NCI-H345 (cell line): ENCODE measurements around the gene NBDY.
"Not testable (repeated sequence)": the region's sequence is repeated elsewhere in the genome, so short reads cannot be mapped to it uniquely, and the experiment has no call there.

Experiments used
- DNase-seq: peaks from one replicate; lab custom pipeline; 2025; lab: John Stamatoyannopoulos, UW

Gene NBDY

DNA sequence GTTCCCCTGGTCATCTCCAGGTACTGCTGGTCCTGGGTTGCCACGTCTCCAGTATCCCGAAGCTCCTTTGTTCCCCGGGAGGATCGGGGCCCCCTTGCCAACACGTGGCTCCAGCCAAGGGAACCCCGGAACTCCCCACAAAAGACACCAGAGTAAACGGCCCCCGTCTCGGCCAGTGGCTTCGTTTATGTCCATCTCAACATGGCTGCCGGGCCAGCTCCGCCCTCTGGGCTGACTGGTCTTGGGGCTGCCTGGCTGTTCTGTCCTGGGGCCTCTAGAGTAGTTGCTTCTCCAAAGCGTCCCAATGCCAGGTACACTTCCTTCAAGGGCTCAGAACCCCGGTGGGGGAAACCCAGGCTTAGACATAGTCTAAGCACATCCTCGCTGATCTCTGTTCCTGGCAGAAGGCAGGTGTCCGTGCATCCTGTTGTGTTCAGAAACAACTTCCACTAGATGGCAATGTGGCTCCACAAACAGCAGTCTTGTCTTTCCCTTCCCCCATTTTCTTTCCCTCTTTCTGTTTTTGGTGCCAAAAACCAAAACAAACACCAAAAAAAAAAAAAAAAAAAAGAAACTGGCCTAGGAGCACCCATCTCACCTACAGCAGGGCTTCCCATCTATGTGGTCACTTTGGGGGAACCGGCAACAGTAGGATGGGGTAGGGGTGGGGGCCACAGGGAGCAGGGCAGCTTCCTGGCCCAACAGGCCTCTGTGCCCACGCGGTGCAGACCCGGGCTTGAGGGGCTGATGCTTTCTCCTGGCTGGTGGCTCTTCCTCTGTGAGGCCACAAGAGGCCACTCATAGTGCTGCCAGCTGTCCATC lies 35.3 kb downstream of the NBDY start:
- no peak for DNase-seq

DNA sequence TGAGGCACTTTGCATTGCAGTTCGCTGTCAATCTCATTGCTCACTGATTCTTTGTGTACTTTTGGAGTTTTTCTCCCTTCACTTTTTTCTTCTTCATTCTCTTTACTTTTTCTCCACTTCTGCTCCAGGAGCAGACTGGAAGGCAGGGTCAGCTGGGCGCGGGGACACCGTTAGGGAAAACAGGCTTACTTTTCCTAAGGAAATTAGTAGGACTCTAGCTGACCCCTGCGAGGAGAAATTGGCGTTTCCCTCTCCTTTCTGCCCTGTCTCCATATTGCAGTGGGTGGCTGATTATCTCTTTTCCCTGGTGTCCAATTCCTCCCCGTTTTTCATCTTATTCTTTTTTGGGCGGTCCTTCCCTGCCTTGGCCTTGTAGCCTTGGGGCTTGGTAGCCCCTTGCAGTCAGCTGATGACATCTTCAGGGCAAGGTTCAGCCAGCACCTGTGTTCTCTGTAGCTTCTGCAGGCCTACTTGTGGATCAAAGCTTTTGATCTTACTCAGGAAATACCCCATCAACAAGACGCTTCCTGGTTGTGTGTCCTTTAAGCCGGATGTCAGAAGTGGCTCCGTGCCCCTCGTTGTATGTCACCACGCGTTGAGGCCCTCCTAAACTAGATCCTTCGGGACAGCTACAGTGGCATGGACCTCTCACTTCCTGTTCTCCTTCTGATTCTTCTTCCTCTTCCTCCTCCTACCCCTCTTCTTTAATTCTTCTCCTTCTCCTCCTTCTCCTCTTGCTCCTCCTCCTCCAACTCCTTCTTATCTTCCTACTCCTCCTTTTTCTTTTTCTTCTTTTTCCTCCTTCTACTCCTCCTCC lies 36.1 kb downstream of the NBDY start:
- no peak for DNase-seq

DNA sequence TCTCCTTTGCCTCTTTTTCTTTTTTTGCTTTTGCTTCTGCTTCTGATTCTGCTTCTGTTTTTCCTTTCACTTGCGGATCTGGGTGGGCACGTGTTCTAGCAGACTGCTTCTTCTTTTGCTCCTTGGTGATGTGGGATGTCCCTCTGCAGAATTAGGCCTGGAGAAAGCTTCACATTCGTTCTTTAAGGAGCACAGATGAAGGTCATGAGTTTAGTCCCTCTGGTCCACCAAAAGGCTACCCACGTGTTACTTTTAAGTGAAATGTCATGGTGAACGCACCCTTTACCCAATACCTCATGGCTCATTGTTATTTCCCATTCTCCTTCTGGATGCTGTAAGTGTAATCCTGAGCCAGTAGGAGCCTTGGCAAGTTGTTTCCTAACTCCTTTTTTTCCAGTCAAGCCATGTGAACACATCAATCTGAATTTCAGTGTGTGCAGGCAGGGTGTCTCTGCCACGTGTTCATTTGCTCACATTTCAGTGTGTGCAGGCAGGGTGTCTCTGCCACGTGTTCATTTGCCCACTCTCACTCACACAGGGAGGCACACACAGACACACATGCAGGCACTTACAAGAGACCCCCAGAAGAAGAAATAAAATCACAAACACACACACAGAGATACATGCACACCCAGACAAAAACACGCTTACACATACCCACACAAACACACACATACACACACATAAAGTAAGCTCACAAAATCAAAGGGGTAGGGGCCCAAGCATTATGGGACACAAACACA lies 36.9 kb downstream of the NBDY start:
- DNase-seq = no peak

DNA sequence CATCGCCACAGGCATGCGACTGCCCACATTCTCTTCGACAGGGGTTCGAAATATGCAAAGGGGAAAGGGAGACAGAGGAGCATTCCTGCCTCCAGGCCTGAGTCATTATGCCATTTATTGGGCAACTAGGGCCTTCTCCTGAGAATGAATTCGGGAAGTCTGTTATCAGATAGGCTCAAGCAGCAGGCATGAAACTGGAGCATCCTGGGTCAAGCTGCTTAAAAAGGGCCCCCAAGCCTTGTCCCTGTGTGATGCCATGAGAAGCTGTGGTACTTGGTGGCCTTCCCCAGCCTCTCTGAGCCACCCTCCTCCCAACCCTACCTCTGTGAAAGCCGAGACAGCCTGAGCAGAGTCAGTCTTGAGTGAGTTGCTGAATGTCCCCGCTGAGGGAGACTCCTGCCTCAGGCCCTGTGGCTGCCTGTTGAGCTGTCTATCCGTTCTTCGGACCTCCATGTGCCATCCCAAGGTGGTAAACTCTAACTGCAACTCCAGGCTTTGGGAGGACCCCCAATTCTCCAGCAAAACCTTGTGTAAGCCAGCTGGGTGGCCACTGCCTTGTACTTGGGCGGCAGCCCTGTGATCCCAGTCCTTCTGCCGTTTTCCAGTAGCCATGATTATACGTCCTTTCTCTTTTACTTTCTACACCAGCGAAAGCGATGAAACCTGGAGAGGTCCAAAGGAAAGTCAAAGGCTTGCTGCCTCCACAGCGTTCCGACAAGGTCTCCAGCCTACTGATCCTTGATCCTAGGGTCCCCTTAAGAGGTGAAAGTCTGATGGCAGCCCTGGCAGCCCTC lies 37.7 kb downstream of the NBDY start:
- DNase-seq = no peak

DNA sequence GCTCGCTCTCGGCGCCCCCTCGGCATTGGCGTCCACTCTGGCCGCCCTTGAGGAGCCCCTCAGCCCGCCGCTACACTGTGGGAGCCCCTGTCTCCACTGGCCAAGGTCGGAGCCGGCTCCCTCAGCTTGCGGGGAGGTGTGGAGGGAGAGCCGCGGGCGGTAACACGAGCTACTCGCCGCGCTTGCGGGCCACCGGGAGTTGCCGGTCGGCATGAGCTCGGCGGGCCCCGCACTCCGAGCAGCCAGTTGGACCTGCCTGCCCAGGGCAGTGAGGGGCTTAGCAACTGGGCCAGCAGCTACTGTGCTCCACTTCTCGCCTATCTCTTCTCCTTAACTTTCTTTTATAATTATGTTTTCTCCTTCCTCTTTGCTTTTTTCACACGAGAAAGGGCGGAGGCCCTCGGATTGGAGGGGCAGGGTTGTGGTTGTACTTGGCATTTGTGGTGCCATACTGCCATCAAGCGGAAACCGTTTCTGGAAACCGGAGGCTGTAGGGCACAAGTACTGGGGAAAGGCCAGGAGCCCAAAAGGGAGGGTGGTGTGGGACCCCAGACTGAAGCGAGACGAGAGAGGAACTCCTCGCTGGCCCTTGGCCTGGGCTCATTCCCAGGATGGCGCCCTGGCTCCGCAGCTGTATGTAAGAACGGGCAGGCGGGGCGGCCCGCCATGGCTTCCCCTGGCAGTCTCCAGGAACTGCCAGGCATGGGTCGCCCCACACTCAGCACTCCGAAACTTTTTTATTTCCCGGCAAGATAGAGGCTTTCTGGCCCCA lies 38.5 kb downstream of the NBDY start:
- DNase-seq = not testable (repeated sequence)

DNA sequence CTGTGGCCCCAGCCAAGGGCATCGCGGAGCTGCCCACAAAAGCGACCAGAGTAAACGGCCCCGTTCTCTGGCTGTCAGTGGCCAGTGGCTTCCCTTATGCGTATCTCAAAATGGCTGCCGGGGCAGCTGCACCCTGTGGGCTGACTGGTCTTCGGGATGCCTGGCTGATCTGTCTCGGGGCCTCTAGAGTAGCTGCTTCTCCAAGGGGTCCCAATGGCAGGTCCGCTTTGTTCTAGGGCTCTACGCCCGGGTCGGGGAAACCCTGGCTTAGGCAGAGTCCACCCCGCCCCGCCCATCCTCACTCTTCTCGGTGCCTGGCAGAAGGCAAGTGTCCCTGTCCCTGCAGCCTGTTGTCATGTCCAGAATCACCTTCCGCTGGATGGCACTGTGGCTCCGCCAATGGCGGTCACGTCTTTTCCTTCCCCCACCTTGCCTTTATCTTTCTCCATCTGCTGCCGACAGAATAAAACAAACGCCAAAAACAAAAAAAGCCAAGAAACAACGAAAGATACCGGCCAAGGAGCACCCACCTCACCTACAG lies 39.1 kb downstream of the NBDY start:
- not testable (repeated sequence) for DNase-seq

DNA sequence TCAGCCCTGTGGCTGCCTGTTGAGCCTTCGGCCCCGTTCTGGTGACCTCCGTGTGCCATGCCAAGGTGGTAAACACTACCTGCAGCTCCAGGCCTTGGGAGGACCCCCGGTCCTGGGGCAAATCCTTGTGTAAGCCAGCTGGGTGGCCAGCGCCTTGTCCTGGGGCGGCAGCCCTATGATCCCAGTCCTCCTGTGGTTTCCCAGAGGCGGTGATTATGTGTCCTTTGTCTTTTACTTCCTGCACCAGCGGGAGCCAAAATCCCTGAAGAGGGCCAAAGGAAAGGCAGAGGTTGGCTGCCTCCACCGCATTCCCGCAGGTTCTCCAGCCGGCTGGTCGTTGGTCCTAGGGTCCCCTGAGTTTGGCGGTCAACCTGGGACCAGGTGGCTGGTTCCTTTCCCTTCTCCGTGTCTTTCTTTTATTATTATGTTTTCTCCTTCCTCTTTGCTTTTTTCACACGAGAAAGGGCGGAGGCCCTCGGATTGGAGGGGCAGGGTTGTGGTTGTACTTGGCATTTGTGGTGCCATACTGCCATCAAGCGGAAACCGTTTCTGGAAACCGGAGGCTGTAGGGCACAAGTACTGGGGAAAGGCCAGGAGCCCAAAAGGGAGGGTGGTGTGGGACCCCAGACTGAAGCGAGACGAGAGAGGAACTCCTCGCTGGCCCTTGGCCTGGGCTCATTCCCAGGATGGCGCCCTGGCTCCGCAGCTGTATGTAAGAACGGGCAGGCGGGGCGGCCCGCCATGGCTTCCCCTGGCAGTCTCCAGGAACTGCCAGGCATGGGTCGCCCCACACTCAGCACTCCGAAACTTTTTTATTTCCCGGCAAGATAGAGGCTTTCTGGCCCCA lies 43.9 kb downstream of the NBDY start:
- not testable (repeated sequence) for DNase-seq

DNA sequence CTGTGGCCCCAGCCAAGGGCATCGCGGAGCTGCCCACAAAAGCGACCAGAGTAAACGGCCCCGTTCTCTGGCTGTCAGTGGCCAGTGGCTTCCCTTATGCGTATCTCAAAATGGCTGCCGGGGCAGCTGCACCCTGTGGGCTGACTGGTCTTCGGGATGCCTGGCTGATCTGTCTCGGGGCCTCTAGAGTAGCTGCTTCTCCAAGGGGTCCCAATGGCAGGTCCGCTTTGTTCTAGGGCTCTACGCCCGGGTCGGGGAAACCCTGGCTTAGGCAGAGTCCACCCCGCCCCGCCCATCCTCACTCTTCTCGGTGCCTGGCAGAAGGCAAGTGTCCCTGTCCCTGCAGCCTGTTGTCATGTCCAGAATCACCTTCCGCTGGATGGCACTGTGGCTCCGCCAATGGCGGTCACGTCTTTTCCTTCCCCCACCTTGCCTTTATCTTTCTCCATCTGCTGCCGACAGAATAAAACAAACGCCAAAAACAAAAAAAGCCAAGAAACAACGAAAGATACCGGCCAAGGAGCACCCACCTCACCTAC lies 44.5 kb downstream of the NBDY start:
- DNase-seq = not testable (repeated sequence)

DNA sequence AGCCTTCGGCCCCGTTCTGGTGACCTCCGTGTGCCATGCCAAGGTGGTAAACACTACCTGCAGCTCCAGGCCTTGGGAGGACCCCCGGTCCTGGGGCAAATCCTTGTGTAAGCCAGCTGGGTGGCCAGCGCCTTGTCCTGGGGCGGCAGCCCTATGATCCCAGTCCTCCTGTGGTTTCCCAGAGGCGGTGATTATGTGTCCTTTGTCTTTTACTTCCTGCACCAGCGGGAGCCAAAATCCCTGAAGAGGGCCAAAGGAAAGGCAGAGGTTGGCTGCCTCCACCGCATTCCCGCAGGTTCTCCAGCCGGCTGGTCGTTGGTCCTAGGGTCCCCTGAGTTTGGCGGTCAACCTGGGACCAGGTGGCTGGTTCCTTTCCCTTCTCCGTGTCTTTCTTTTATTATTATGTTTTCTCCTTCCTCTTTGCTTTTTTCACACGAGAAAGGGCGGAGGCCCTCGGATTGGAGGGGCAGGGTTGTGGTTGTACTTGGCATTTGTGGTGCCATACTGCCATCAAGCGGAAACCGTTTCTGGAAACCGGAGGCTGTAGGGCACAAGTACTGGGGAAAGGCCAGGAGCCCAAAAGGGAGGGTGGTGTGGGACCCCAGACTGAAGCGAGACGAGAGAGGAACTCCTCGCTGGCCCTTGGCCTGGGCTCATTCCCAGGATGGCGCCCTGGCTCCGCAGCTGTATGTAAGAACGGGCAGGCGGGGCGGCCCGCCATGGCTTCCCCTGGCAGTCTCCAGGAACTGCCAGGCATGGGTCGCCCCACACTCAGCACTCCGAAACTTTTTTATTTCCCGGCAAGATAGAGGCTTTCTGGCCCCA lies 49.3 kb downstream of the NBDY start:
- DNase-seq = not testable (repeated sequence)

DNA sequence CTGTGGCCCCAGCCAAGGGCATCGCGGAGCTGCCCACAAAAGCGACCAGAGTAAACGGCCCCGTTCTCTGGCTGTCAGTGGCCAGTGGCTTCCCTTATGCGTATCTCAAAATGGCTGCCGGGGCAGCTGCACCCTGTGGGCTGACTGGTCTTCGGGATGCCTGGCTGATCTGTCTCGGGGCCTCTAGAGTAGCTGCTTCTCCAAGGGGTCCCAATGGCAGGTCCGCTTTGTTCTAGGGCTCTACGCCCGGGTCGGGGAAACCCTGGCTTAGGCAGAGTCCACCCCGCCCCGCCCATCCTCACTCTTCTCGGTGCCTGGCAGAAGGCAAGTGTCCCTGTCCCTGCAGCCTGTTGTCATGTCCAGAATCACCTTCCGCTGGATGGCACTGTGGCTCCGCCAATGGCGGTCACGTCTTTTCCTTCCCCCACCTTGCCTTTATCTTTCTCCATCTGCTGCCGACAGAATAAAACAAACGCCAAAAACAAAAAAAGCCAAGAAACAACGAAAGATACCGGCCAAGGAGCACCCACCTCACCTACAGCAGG lies 50.0 kb downstream of the NBDY start:
- not testable (repeated sequence) for DNase-seq

DNA sequence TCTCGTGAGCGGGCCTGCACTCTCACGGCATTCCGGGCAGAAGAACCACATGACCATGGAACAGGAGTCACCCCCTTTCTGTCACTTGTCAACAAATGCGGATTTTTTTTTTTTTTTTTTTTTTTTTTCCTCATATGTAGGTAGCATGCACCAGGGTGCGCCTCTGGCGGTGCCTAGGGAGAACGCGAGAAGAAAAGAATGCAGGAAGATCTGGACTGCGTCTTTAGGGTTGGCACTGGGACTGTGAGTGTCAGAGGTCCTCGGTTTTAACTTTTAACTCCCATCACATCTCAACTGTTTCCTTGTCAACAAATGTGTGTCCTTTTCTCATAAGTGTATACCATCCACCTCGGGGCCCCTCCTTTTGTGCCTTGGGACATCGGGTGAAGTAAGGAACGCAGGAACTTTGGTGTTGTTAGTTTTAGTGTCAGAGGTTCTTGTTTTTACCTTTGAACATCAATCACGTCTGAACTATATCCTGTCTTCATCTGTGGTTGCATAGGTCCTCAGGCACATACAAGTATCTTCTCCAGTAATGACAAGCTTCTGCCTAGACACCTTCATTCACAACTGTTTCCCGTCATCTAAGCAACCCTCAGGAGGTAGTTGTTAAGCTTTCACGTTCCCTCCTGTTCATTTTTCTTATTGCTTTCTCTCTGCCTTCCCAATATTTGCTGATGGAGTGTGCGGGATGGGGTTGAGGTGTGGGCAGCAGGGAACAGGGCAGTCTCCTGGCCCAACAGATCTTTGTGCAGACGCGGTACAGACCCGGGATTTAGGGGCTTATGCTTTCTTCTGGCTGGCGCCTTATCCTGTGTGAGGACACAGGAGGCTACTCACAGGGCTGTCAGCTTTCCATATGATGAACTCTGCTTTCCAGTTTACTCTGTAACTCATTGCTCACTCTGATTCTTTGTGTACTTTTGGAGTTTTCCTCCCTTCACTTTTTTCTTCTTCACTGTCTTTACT lies 51.9 kb downstream of the NBDY start:
- not testable (repeated sequence) for DNase-seq

DNA sequence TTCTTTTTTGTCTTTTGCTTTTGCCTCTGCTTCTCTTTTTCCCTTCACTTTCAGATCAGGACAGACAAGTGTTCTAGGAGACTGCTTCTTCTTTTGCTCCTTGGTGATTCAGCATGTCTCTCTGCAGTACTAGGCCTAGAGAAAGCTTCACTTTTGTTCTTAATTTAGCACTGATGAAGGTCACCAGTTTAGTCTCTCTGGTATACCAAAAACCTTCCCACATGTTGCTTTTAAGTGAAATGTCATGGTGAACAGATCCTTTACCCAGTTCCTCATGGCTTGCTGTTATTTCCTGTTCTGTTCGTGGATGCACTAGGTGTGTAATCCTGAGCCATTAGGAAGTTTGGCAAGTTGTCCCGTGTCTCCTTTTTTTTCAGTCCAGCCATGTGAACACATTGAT lies 53.3 kb downstream of the NBDY start:
- no peak for DNase-seq

DNA sequence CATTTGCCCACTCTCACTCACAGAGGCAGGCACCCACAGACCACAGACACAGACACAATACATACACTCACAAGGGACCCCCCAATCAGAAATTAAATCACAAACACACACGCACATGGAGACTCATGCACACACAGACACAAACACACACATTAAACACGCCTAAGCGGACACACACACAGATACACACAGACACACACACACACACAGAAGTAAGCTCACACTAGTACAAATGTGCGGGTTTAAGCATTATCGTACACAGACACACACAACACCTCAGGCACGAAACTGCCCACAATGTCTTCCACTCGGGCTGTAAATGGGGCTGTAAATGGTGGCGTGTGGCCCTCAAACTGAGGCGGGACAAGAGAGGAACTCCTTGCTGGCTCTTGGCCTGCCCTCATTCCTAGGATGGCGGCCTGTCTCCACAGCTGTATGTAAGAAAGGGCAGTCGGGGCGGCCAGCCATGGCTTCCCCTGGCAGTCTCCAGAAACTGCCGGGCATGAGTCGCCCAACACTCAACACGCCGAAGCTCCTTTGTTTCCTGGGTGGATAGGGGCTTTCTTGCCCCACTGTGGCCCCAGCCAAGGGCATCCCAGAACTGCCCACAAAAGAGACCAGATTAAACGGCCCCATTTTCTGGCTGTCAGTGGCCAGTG lies 53.9 kb downstream of the NBDY start:
- no peak for DNase-seq

DNA sequence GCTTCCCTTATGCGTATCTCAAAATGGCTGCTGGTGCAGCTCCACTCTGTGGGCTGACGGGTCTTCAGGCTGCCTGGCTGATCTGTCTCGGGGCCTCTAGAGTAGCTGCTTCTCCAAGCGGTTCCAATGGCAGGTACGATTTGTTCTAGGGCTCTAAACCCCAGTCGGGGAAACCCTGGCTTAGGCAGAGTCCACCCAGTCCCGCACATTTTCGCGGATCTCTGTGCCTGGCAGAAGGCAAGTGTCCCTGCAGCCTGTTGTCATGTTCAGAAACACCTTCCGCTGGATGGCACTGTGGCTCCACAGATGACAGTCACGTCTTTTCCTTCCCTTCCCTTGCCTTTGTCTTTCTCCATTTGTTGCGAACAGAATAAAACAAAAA lies 54.4 kb downstream of the NBDY start:
- no peak for DNase-seq

DNA sequence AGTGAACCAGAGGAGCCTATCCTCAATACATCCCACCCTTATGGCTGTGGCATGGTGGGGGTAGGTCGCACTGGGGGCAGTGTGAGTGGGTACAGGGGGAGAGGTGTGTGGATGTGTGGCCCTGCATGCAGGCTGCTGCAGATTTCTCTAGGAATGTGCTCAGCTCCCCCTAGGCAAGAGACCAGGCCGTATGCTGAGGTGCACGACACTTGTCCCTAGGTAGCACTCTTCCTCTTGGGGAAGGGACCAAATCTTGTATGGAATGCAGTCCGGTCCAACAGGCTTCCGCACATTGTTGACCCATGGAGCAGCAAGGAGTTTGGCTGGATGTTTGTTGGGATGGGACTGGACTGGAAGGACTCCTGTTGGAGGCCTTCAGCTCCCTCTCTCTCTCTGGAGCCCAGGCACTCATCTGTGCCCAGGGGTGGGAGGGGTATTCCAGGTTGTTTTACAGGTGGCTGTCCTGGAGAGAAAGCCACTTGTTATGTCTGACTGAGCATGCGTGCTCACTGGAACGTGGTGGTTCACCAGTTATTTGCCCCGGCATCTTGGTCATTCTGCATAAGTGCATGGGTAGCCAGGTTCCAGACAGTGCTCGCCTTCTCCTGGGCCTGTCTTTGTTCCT lies 55.1 kb downstream of the NBDY start:
- no peak for DNase-seq

DNA sequence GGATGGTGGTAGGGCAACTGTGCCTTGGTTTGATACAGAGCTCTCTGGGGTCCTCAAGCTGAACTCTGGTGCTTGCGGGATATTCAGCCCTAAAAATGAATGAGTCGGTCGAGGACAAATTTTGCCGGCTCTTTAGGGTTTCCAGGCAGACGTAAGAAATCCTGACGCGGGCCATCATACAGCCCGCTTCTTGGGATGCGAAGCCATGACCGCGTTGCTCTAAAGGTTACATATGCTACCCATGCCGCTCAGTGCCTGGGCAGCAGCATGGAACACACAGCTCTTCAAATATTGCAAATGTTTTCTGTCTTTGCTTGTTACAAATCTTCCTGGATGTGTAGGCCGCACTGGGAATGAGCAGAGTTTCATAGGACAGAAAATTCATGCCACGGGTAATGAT lies 55.6 kb downstream of the NBDY start:
- no peak for DNase-seq
